ENCODE results near the gene AANAT.

AANAT gene

DNA sequence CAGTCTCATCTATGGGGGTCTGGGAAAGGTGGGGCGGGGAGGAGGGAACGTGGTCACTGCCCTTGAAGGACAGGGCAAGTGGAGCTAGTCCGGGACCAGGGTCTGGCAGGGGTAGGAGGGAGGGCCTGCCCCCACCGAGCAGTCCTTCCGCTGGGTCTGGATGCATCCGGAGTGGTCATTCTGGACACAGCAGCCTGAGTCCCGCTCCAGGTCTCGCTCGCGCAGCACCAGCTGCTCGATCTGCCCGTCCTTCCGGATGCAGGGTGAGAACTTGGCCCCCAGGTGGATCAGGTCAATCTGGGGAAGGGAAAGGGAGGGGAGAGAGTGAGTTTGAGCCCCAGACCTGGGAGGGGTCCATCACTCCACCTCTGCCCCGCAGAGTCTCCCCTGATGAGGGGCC, 6.8 kb downstream of the AANAT start:
- no peak for ATAC-seq

DNA sequence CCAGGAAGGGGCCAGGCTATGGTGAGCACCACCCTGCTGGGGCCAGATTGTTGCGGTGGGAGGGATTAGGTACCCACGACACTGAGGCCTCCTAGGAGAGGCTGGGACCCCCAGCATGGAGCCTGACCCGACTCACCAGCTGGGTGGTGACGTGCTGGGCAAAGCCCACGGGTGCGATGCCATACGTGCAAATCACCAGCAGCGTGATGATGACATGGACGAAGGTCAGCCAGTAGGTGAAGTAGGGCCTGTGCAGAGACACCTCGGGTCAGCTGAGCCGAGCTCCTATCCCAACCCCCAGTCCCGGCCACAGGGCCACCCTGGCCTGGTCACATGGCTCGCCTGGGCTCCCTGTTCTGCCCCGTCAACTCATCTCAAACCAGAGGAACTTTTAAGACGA, 7.5 kb downstream of the AANAT start:
- no peak for ATAC-seq
- TF ChIP-seq CREB5 (CRISPR knock-in tag; IDR thresholded peaks at IDR 0.05; ENCODE audit: low read depth) (no peak), TSHZ2 (CRISPR knock-in tag; IDR thresholded peaks at IDR 0.05) (no peak), POU6F1 (CRISPR knock-in tag; IDR thresholded peaks at IDR 0.05; ENCODE audit: borderline replicate concordance, low read depth) (no peak), RARB (CRISPR knock-in tag; IDR thresholded peaks at IDR 0.05) (no peak), ARNTL (CRISPR knock-in tag; IDR thresholded peaks at IDR 0.05; ENCODE audit: borderline replicate concordance, low read depth) (no peak)

More for the DNA sequence above, 6.8 kb downstream of the AANAT start:
- TF ChIP-seq OSR1 (CRISPR knock-in tag; IDR thresholded peaks at IDR 0.05) = no peak
- no peak for TF ChIP-seq RARB (CRISPR knock-in tag; IDR thresholded peaks at IDR 0.05)
- TF ChIP-seq ESRRG (CRISPR knock-in tag; IDR thresholded peaks at IDR 0.05) = no peak
- TF ChIP-seq ZNF70 (CRISPR knock-in tag; IDR thresholded peaks at IDR 0.05) = no peak
- no peak for TF ChIP-seq BACH2 (CRISPR knock-in tag; IDR thresholded peaks at IDR 0.05; ENCODE audit: borderline replicate concordance)
- TF ChIP-seq ZNF8 (CRISPR knock-in tag; IDR thresholded peaks at IDR 0.05) = no peak
- no peak for TF ChIP-seq ZFP30 (CRISPR knock-in tag; IDR thresholded peaks at IDR 0.05)
- no peak for TF ChIP-seq TOX (CRISPR knock-in tag; IDR thresholded peaks at IDR 0.05; ENCODE audit: borderline replicate concordance)
- no peak for TF ChIP-seq TSHZ2 (CRISPR knock-in tag; IDR thresholded peaks at IDR 0.05)
- TF ChIP-seq ZC3H10 (CRISPR knock-in tag; IDR thresholded peaks at IDR 0.05) = no peak
- TF ChIP-seq GLIS3 (CRISPR knock-in tag; IDR thresholded peaks at IDR 0.05) = no peak
- no peak for TF ChIP-seq PPARA (CRISPR knock-in tag; IDR thresholded peaks at IDR 0.05; ENCODE audit: borderline replicate concordance)
- no peak for TF ChIP-seq ZFP3 (CRISPR knock-in tag; IDR thresholded peaks at IDR 0.05)
- no peak for TF ChIP-seq PATZ1 (CRISPR knock-in tag; IDR thresholded peaks at IDR 0.05; ENCODE audit: borderline replicate concordance)
- TF ChIP-seq CREB5 (CRISPR knock-in tag; IDR thresholded peaks at IDR 0.05; ENCODE audit: low read depth) = no peak
- TF ChIP-seq CSDC2 (CRISPR knock-in tag; IDR thresholded peaks at IDR 0.05) = no peak
- no peak for TF ChIP-seq POU6F1 (CRISPR knock-in tag; IDR thresholded peaks at IDR 0.05; ENCODE audit: borderline replicate concordance, low read depth)

Measured in SK-N-SH treated with all-trans-retinoic acid at 6 μM for 48 hours (cell line).